Erythroblast (primary cell): ENCODE results near the gene HID1.

Experiments
- GATA1 ChIP-seq: IDR thresholded peaks from 2 replicates; pipeline ENCODE4 v1.6.1; 2011; ENCODE audit warnings: low read depth, mild to moderate bottlenecking, control low read depth, low read length, moderate library complexity
- POLR2A ChIP-seq: IDR thresholded peaks from 2 replicates; pipeline ENCODE4 v1.6.1; 2011; ENCODE audit warnings: mild to moderate bottlenecking, low read length

DNA sequence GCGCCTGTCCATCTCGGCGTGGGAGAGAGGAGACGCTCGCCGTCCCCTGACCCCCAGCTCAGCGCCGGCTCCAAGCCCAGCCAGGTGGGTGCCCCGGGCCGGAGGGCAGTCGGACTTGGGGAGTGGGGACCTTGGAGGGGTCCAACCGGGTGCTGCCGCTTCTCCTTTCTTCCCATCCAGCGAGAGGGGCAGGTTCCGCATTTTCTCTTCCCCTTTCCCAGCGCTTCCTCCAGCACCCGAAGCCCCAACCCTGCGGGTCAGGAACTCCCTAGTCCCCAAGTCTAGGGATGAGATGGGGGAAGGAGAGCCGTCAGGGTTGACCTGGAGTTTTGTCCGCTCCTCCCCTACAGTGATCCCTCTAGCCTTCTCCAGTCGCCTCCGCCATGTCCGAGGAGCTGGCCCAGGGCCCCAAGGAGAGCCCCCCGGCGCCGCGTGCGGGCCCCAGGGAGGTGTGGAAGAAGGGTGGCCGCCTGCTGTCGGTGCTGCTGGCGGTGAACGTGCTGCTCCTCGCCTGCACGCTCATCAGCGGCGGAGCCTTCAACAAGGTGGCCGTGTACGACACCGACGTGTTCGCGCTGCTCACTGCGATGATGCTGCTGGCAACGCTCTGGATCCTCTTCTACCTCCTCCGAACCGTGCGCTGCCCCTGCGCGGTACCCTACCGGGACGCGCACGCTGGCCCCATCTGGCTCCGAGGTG, 48.2 kb downstream of the HID1 start, which contains the start of gene OTOP2:
- no peak for TF ChIP-seq POLR2A
- no peak for TF ChIP-seq GATA1
